Measurements from ENCODE around the gene PSKH1.
"Not testable (repeated sequence)": the region's sequence is repeated elsewhere in the genome, so short reads cannot be mapped to it uniquely, and the experiment has no call there.

Gene PSKH1

GRCh38 chr16:67931712-67932461, 38.8 kb downstream of the PSKH1 start, which contains the start of gene CTRL:
CTRL (minus strand) TSS chr16:67931862; CDS start chr16:67931852, 10 bp downstream.
- no peaks in the 10 kb centered on the region for H3K9me3 ChIP-seq (ENCODE audit: control insufficient read depth, insufficient read depth, low read length)
- no peaks in the 10 kb centered on the region for H3K4me1 ChIP-seq (ENCODE audit: insufficient read depth, low read length)
- H3K36me3 ChIP-seq (ENCODE audit: insufficient read depth, low read length), result no peaks in the 10 kb centered on the region
- H3K9ac ChIP-seq (ENCODE audit: low read depth, low read length), result no peak within 1 kb of the TSS

- no peaks in the 10 kb centered on the region for H3K4me1 ChIP-seq (ENCODE audit: insufficient read depth, low read length)
- no peaks in the 10 kb centered on the region for H3K36me3 ChIP-seq (ENCODE audit: insufficient read depth, low read length)
- H3K9ac ChIP-seq (ENCODE audit: low read depth, low read length), result no peak overlapping the region
- H3K9me3 ChIP-seq (ENCODE audit: control insufficient read depth, insufficient read depth, low read length), result no peaks in the 10 kb centered on the region
Observed at GRCh38 chr16:67932462-67932840, 39.4 kb downstream of the PSKH1 start.

GRCh38 chr16:67933805-67934204, 40.8 kb downstream of the PSKH1 start:
- Histone ChIP-seq H3K9ac (ENCODE audit: low read depth, low read length) (no peak overlapping the region), H3K9me3 (ENCODE audit: control insufficient read depth, insufficient read depth, low read length) (no peaks in the 10 kb centered on the region), H3K36me3 (ENCODE audit: insufficient read depth, low read length) (no peaks in the 10 kb centered on the region), H3K4me1 (ENCODE audit: insufficient read depth, low read length) (no peaks in the 10 kb centered on the region)

GRCh38 chr16:67934306-67935100, 41.4 kb downstream of the PSKH1 start:
- Histone ChIP-seq H3K9ac (ENCODE audit: low read depth, low read length) (peak overlapping the region; percentile 99), H3K9me3 (ENCODE audit: control insufficient read depth, insufficient read depth, low read length) (no peaks in the 10 kb centered on the region), H3K4me1 (ENCODE audit: insufficient read depth, low read length) (no peaks in the 10 kb centered on the region), H3K36me3 (ENCODE audit: insufficient read depth, low read length) (no peaks in the 10 kb centered on the region)

- H3K36me3 ChIP-seq (ENCODE audit: insufficient read depth, low read length), result no peaks in the 10 kb centered on the region
- H3K9me3 ChIP-seq (ENCODE audit: control insufficient read depth, insufficient read depth, low read length), result no peaks in the 10 kb centered on the region
- H3K9ac ChIP-seq (ENCODE audit: low read depth, low read length), result peak overlapping the region; percentile 99
- no peaks in the 10 kb centered on the region for H3K4me1 ChIP-seq (ENCODE audit: insufficient read depth, low read length)
Observed at GRCh38 chr16:67935101-67935401, 42.0 kb downstream of the PSKH1 start.

- no peaks in the 10 kb centered on the region for H3K4me1 ChIP-seq (ENCODE audit: insufficient read depth, low read length)
- no peaks in the 10 kb centered on the region for H3K36me3 ChIP-seq (ENCODE audit: insufficient read depth, low read length)
- no peaks in the 10 kb centered on the region for H3K9me3 ChIP-seq (ENCODE audit: control insufficient read depth, insufficient read depth, low read length)
- peak overlapping the region; percentile 99 for H3K9ac ChIP-seq (ENCODE audit: low read depth, low read length)
Observed at GRCh38 chr16:67935402-67936123, 42.5 kb downstream of the PSKH1 start.

GRCh38 chr16:67936124-67936879, 43.2 kb downstream of the PSKH1 start, which contains the start of gene PSMB10:
PSMB10 (minus strand) TSS chr16:67936850; CDS start chr16:67936749, 101 bp downstream.
- H3K9me3 ChIP-seq (ENCODE audit: control insufficient read depth, insufficient read depth, low read length), result no peaks in the 10 kb centered on the region
- peak within 1 kb of the TSS; percentile 99 for H3K9ac ChIP-seq (ENCODE audit: low read depth, low read length)
- no peaks in the 10 kb centered on the region; the same call in 1 of the 2 replicates for H3K4me1 ChIP-seq (ENCODE audit: insufficient read depth, low read length)
- no peaks in the 10 kb centered on the region for H3K36me3 ChIP-seq (ENCODE audit: insufficient read depth, low read length)

GRCh38 chr16:67936880-67937605, 44.0 kb downstream of the PSKH1 start:
- Histone ChIP-seq H3K4me1 (ENCODE audit: insufficient read depth, low read length) (no peaks in the 10 kb centered on the region; the same call in 1 of the 2 replicates), H3K9me3 (ENCODE audit: control insufficient read depth, insufficient read depth, low read length) (no peaks in the 10 kb centered on the region), H3K9ac (ENCODE audit: low read depth, low read length) (peak overlapping the region; percentile 99), H3K36me3 (ENCODE audit: insufficient read depth, low read length) (no peaks in the 10 kb centered on the region)

GRCh38 chr16:67937713-67938112, 44.7 kb downstream of the PSKH1 start:
- not testable (repeated sequence) for H3K9ac ChIP-seq (ENCODE audit: low read depth, low read length); H3K4me1 ChIP-seq (ENCODE audit: insufficient read depth, low read length); H3K9me3 ChIP-seq (ENCODE audit: control insufficient read depth, insufficient read depth, low read length); H3K36me3 ChIP-seq (ENCODE audit: insufficient read depth, low read length)

GRCh38 chr16:67939507-67940445, 46.7 kb downstream of the PSKH1 start:
- Histone ChIP-seq H3K36me3 (ENCODE audit: insufficient read depth, low read length) (no peaks in the 10 kb centered on the region; the same call in 1 of the 2 replicates), H3K9ac (ENCODE audit: low read depth, low read length) (no peak overlapping the region), H3K9me3 (ENCODE audit: control insufficient read depth, insufficient read depth, low read length) (no peaks in the 10 kb centered on the region), H3K4me1 (ENCODE audit: insufficient read depth, low read length) (no peaks in the 10 kb centered on the region; the same call in 1 of the 2 replicates)

- Histone ChIP-seq H3K9me3 (ENCODE audit: control insufficient read depth, insufficient read depth, low read length) (no peaks in the 10 kb centered on the region), H3K36me3 (ENCODE audit: insufficient read depth, low read length) (peaks cover 3% of the 10 kb centered on the region), H3K9ac (ENCODE audit: low read depth, low read length) (no peak overlapping the region), H3K4me1 (ENCODE audit: insufficient read depth, low read length) (no peaks in the 10 kb centered on the region; the same call in 1 of the 2 replicates)
Observed at GRCh38 chr16:67940446-67941089, 47.5 kb downstream of the PSKH1 start.

- H3K9ac ChIP-seq (ENCODE audit: low read depth, low read length), result no peak overlapping the region
- H3K36me3 ChIP-seq (ENCODE audit: insufficient read depth, low read length), result peaks cover 12% of the 10 kb centered on the region
- no peaks in the 10 kb centered on the region for H3K9me3 ChIP-seq (ENCODE audit: control insufficient read depth, insufficient read depth, low read length)
- H3K4me1 ChIP-seq (ENCODE audit: insufficient read depth, low read length), result no peaks in the 10 kb centered on the region; the same call in 1 of the 2 replicates
Observed at GRCh38 chr16:67941469-67942199, 48.6 kb downstream of the PSKH1 start.

Measured in ES-I3 (cell line).